ENCODE data around the gene TMEM218.
"Not testable (repeated sequence)": the region's sequence is repeated elsewhere in the genome, so short reads cannot be mapped to it uniquely, and the experiment has no call there.

Gene TMEM218

DNA sequence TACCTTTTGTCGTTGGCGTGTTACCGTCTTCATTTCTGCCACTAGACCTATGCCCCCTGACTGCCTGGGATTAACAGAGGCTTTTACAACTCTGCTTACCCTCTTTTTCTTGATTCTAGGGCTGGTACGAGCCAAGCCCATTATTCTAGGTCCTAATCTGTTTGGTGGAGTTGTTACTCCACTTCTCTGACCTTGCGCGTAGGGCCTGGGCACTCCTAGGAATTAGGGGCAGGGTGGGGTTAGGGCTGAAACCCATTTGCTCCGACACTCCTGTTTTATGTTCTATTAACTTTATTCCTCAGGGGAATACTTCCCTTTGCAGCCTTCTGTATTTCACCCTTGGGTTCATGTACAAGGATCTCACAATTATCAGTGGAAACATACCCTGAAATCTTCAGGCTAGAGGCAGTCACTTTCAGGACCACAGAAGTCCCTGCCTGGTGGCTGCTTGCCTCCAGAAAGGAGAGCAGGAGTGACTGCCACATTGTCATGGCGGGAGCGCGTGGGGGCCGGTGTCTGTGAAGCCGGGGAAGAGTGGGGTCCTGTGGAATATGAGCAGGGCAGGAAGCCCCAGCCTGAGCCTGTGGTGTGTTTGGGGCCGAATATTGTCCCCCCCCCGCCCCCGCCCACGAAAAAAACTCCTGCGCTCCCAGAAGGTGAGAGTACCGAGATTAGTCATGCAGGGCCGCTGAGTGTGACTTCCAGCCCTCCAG, 49.1 kb downstream of the TMEM218 start:
- Histone ChIP-seq H3K9ac (ENCODE audit: insufficient read length, low read depth) (peak overlapping the region; percentile 77), H3K4me1 (ENCODE audit: insufficient read depth, insufficient read length) (no peaks in the 10 kb centered on the region), H3K4me3 (ENCODE audit: insufficient read length, low read depth) (peak overlapping the region; percentile 53), H3K36me3 (ENCODE audit: insufficient read depth, insufficient read length, low read length) (no peaks in the 10 kb centered on the region), H3K9me3 (ENCODE audit: insufficient read depth, low read length) (no peaks in the 10 kb centered on the region), H3K27me3 (ENCODE audit: insufficient read depth, insufficient read length) (peaks cover 43% of the 10 kb centered on the region)
- no peak for DNase-seq (ENCODE audit: low read depth, low spot score)
- TF ChIP-seq ZNF274 (IDR thresholded peaks at IDR 0.05; ENCODE audit: low read depth, low read length) (no peak), SUZ12 (IDR thresholded peaks at IDR 0.05; ENCODE audit: extremely low read depth, insufficient read depth, insufficient read length) (no peak), YY1 (IDR thresholded peaks at IDR 0.05; ENCODE audit: insufficient read depth, insufficient read length) (no peak)

DNA sequence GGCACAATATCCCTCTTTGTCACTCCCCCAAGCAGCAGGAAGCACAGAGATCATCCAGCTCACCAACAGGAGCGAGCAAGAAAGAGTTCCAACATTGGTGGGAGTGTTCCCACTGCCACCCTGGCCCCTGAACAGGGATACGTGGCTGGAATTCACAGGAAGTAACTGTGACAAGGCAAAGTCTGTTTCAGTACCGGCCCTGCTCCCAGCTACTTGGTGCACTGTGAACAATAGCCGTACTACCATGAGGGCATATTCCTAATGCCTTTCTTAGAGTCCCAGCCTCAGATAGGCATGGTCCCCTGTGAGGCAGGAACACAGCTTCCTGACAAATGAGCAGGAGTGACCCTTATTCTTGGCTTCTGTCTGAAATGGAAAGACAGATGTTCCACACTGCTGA, 50.1 kb downstream of the TMEM218 start:
- no peak for DNase-seq (ENCODE audit: low read depth, low spot score)
- H3K27me3 ChIP-seq (ENCODE audit: insufficient read depth, insufficient read length): peaks cover 43% of the 10 kb centered on the region
- H3K9me3 ChIP-seq (ENCODE audit: insufficient read depth, low read length): no peaks in the 10 kb centered on the region
- no peaks in the 10 kb centered on the region for H3K4me1 ChIP-seq (ENCODE audit: insufficient read depth, insufficient read length)
- no peak overlapping the region for H3K9ac ChIP-seq (ENCODE audit: insufficient read length, low read depth)
- no peaks in the 10 kb centered on the region for H3K36me3 ChIP-seq (ENCODE audit: insufficient read depth, insufficient read length, low read length)
- TF ChIP-seq YY1 (IDR thresholded peaks at IDR 0.05; ENCODE audit: insufficient read depth, insufficient read length) (no peak), ZNF274 (IDR thresholded peaks at IDR 0.05; ENCODE audit: low read depth, low read length) (no peak), SUZ12 (IDR thresholded peaks at IDR 0.05; ENCODE audit: extremely low read depth, insufficient read depth, insufficient read length) (no peak)
- no peak overlapping the region for H3K4me3 ChIP-seq (ENCODE audit: insufficient read length, low read depth)

DNA sequence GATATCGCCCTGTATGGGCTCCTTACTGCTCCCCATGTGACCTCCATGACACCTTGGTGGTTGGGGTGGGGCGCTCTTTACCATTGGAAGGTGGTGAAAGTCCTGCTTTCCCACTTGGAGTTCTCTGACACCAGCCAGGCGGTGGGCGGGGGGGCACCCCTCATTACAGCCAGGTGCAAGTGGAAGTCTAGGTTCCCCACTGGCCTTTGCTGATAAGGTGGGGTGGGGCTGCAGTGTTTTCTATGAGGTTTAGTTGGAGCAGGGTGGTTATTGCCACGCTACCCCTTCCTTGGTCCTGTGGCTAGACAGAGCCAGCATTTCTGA, 53.8 kb downstream of the TMEM218 start:
- peaks cover 19% of the 10 kb centered on the region for H3K27me3 ChIP-seq (ENCODE audit: insufficient read depth, insufficient read length)
- TF ChIP-seq SUZ12 (IDR thresholded peaks at IDR 0.05; ENCODE audit: extremely low read depth, insufficient read depth, insufficient read length) (no peak), ZNF274 (IDR thresholded peaks at IDR 0.05; ENCODE audit: low read depth, low read length) (no peak), YY1 (IDR thresholded peaks at IDR 0.05; ENCODE audit: insufficient read depth, insufficient read length) (no peak)
- H3K9ac ChIP-seq (ENCODE audit: insufficient read length, low read depth): no peak overlapping the region
- no peaks in the 10 kb centered on the region for H3K4me1 ChIP-seq (ENCODE audit: insufficient read depth, insufficient read length)
- DNase-seq (ENCODE audit: low read depth, low spot score): no peak
- H3K9me3 ChIP-seq (ENCODE audit: insufficient read depth, low read length): no peaks in the 10 kb centered on the region
- no peak overlapping the region for H3K4me3 ChIP-seq (ENCODE audit: insufficient read length, low read depth)
- no peaks in the 10 kb centered on the region for H3K36me3 ChIP-seq (ENCODE audit: insufficient read depth, insufficient read length, low read length)

DNA sequence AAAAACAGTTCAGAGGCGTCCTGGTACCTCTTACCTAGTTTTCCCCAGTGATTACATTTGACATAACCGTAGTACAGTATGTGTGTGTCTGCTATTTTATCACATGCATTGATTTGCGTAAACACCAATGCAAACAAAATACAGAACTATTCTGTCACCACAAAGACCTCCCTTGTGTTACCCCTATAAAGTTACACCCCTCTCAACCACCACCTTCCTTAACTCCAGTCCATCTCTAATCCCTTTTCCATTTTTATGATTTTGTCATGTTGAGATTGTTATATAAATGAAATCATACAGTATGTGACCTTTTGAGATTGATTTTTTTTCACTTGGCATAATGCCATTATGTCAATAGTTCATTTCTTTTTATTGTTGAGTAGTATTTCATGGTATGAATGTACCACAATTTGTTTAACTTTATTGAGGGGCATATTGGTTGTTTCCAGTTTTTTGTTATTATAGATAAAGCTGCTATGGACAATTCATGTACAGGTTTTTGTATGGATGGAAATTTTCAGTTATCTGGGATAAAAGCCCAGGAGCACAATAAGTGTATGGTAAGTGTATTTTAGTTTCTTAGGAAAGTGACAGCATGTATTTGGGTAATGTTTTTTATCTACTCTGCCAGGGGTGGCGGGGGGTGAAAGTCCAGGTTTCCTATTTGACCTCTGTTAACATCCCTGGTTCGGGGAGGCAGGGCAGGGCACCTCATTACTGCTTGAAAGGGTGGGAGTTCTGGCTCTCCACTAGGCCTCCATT, 54.3 kb downstream of the TMEM218 start:
- Histone ChIP-seq H3K4me1 (ENCODE audit: insufficient read depth, insufficient read length) (no peaks in the 10 kb centered on the region), H3K4me3 (ENCODE audit: insufficient read length, low read depth) (no peak overlapping the region), H3K9ac (ENCODE audit: insufficient read length, low read depth) (no peak overlapping the region), H3K9me3 (ENCODE audit: insufficient read depth, low read length) (no peaks in the 10 kb centered on the region), H3K36me3 (ENCODE audit: insufficient read depth, insufficient read length, low read length) (no peaks in the 10 kb centered on the region), H3K27me3 (ENCODE audit: insufficient read depth, insufficient read length) (peaks cover 13% of the 10 kb centered on the region)
- TF ChIP-seq ZNF274 (IDR thresholded peaks at IDR 0.05; ENCODE audit: low read depth, low read length) (no peak), YY1 (IDR thresholded peaks at IDR 0.05; ENCODE audit: insufficient read depth, insufficient read length) (no peak), SUZ12 (IDR thresholded peaks at IDR 0.05; ENCODE audit: extremely low read depth, insufficient read depth, insufficient read length) (no peak)
- no peak for DNase-seq (ENCODE audit: low read depth, low spot score)

- not testable (repeated sequence) for DNase-seq (ENCODE audit: low read depth, low spot score); H3K9me3 ChIP-seq (ENCODE audit: insufficient read depth, low read length); H3K27me3 ChIP-seq (ENCODE audit: insufficient read depth, insufficient read length); H3K36me3 ChIP-seq (ENCODE audit: insufficient read depth, insufficient read length, low read length); H3K4me1 ChIP-seq (ENCODE audit: insufficient read depth, insufficient read length); H3K9ac ChIP-seq (ENCODE audit: insufficient read length, low read depth); H3K4me3 ChIP-seq (ENCODE audit: insufficient read length, low read depth)
These were observed 55.3 kb downstream of the TMEM218 start for GRCh38 chr11:125056111-125056510.

DNA sequence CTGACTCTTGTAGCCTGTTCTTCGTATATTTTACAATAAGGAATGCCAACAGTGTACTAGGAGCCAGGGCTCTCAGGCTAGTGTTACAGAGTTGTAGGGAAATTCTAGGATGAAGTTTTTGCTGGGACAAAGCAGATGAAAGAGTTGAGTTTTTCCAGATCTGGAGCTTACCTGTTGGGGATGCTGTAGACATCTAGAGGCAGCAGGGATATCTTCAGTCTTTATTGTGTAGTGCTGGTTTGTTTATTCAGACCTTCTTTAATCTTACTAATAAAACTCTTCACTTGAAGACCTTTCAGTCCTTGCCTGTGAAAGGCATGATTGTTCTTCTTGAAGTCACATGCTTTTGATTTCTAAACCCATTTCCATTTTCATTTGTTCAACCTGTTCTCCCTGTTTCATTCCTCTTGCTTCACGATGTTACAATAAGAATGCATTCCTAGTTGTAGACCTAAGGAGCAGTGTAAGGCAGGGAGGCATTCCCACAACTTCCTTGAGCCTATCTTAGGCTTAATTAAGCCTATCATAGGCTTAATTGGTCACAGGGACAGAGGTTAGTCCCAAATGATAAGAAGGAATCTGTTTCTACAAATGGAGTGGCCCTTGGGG, 56.2 kb downstream of the TMEM218 start:
- H3K36me3 ChIP-seq (ENCODE audit: insufficient read depth, insufficient read length, low read length): no peaks in the 10 kb centered on the region
- no peak overlapping the region for H3K4me3 ChIP-seq (ENCODE audit: insufficient read length, low read depth)
- no peak for TF ChIP-seq ZNF274 (IDR thresholded peaks at IDR 0.05; ENCODE audit: low read depth, low read length)
- no peak for TF ChIP-seq YY1 (IDR thresholded peaks at IDR 0.05; ENCODE audit: insufficient read depth, insufficient read length)
- TF ChIP-seq SUZ12 (IDR thresholded peaks at IDR 0.05; ENCODE audit: extremely low read depth, insufficient read depth, insufficient read length): no peak

DNA sequence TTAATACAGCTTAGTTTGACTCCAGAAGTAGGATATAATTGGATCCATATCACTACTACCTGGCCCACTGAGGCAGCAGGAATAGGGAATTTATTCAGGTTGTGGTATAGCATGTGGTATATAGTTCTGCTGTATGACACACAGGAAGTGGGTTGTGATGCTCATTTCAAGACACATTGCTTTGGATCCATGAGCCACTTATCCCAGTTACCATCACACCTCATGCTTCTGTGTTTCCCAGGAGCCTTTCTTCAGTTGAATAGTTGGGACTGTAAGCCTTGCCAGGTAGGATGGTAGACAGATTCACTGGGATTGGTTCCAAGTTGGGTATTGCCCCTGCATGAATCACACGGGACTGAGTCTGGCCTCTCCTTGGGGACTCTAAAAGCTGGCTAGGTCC, 58.3 kb downstream of the TMEM218 start:
- no peaks in the 10 kb centered on the region for H3K4me1 ChIP-seq (ENCODE audit: insufficient read depth, insufficient read length)
- no peak overlapping the region for H3K9ac ChIP-seq (ENCODE audit: insufficient read length, low read depth)
- no peak for TF ChIP-seq ZNF274 (IDR thresholded peaks at IDR 0.05; ENCODE audit: low read depth, low read length)
- TF ChIP-seq YY1 (IDR thresholded peaks at IDR 0.05; ENCODE audit: insufficient read depth, insufficient read length): no peak
- TF ChIP-seq SUZ12 (IDR thresholded peaks at IDR 0.05; ENCODE audit: extremely low read depth, insufficient read depth, insufficient read length): no peak
- H3K4me3 ChIP-seq (ENCODE audit: insufficient read length, low read depth): no peak overlapping the region
- no peaks in the 10 kb centered on the region for H3K36me3 ChIP-seq (ENCODE audit: insufficient read depth, insufficient read length, low read length)
- no peaks in the 10 kb centered on the region for H3K27me3 ChIP-seq (ENCODE audit: insufficient read depth, insufficient read length)
- H3K9me3 ChIP-seq (ENCODE audit: insufficient read depth, low read length): no peaks in the 10 kb centered on the region
- no peak for DNase-seq (ENCODE audit: low read depth, low spot score)

More for the DNA sequence above, 56.2 kb downstream of the TMEM218 start:
- no peak for DNase-seq (ENCODE audit: low read depth, low spot score)
- H3K9me3 ChIP-seq (ENCODE audit: insufficient read depth, low read length): no peaks in the 10 kb centered on the region
- H3K9ac ChIP-seq (ENCODE audit: insufficient read length, low read depth): no peak overlapping the region
- H3K4me1 ChIP-seq (ENCODE audit: insufficient read depth, insufficient read length): no peaks in the 10 kb centered on the region
- H3K27me3 ChIP-seq (ENCODE audit: insufficient read depth, insufficient read length): no peaks in the 10 kb centered on the region

All from NT2/D1 (cell line).